ENCODE measurements around the gene ADD3. TPM values are rescaled to one million over a fixed set of nuclear protein-coding genes. Genes with fewer than 3 reads are reported as not detected.

The ADD3 gene
- total RNA-seq, 2 experiments from 2014 or later, result 273 to 302 TPM

DNA sequence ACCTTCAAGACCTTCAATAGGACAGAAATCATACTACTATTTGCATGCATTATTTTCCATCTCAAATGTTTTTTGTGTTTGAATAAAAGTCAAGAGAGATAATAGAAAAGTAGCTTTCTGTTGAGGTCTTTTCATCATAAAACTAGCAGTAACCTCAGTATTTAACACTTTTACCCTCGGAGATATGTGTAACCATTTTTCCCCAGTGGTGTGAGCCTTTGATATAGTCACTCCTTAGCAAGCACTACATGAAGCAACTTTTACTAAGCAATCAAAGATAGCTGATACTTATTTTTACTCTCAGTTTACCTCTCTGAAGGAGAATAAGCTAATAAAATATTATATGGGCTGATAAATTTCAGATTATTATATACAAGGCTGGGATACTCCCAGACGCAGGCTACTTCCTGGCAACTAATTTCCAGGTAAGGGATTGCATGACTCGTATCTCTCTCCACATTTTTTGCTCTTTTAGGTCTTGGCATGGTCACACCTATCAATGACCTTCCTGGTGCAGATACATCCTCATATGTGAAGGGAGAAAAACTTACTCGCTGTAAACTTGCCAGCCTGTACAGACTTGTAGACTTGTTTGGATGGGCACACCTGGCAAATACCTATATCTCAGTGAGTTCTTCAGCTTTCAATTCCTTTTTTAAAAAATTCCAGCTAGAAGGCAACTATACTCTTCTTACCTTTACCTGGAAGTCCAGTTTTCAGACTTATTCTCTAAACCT lies 108.2 kb downstream of the ADD3 start:
- ATAC-seq (ENCODE audit: poor library complexity), result no peak
- H3K4me3 Mint-ChIP-seq, result no peak overlapping the region
- Histone ChIP-seq H3K9me3 (ENCODE audit: control insufficient read depth in 1 of 2, insufficient read depth in 1 of 2, low read length in 2 of 2) (no peaks in the 10 kb centered on the region), H3K36me3 (ENCODE audit: insufficient read depth, low read length) (peaks cover 82% of the 10 kb centered on the region), H3K27ac (ENCODE audit: low read depth in 1 of 2, low read length in 2 of 2) (no peak overlapping the region), H3K4me3 (ENCODE audit: low read length) (no peak overlapping the region), H3K4me1 (ENCODE audit: insufficient read depth, low read length) (no peaks in the 10 kb centered on the region), H3K27me3 (ENCODE audit: control insufficient read depth in 1 of 2, insufficient read depth in 2 of 2, low read length in 2 of 2) (no peaks in the 10 kb centered on the region)
- H3K36me3 Mint-ChIP-seq (ENCODE audit: low read depth), result peaks cover 92% of the 10 kb centered on the region
- ChIA-PET POLR2A (interaction anchor here (0.5 kb wide), 1 partner anchor 18 kb away, joined by 3 read pairs; no protein-coding TSS in a partner anchor), CTCF (interaction anchor here (1.5 kb wide), 1 partner anchor 9 kb away, joined by 3 read pairs; no protein-coding TSS in a partner anchor)
- TF ChIP-seq, protein P1, sequence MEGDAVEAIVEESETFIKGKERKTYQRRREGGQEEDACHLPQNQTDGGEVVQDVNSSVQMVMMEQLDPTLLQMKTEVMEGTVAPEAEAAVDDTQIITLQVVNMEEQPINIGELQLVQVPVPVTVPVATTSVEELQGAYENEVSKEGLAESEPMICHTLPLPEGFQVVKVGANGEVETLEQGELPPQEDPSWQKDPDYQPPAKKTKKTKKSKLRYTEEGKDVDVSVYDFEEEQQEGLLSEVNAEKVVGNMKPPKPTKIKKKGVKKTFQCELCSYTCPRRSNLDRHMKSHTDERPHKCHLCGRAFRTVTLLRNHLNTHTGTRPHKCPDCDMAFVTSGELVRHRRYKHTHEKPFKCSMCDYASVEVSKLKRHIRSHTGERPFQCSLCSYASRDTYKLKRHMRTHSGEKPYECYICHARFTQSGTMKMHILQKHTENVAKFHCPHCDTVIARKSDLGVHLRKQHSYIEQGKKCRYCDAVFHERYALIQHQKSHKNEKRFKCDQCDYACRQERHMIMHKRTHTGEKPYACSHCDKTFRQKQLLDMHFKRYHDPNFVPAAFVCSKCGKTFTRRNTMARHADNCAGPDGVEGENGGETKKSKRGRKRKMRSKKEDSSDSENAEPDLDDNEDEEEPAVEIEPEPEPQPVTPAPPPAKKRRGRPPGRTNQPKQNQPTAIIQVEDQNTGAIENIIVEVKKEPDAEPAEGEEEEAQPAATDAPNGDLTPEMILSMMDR (IDR thresholded peaks at IDR 0.05), result no peak
- DNase-seq, result no peak
- peaks cover 16% of the 10 kb centered on the region for H3K4me1 Mint-ChIP-seq (ENCODE audit: low read depth)
- no peaks in the 10 kb centered on the region for H3K27me3 Mint-ChIP-seq
- no peaks in the 10 kb centered on the region for H3K9me3 Mint-ChIP-seq
- peak overlapping the region; percentile 50 for H3K27ac Mint-ChIP-seq
- intact Hi-C loops (cut with DNase I, micrococcal nuclease), result loop anchor here in 1 of 2 experiments (5.0 kb wide), 1 partner anchor 234 kb away; no protein-coding TSS in a partner anchor

DNA sequence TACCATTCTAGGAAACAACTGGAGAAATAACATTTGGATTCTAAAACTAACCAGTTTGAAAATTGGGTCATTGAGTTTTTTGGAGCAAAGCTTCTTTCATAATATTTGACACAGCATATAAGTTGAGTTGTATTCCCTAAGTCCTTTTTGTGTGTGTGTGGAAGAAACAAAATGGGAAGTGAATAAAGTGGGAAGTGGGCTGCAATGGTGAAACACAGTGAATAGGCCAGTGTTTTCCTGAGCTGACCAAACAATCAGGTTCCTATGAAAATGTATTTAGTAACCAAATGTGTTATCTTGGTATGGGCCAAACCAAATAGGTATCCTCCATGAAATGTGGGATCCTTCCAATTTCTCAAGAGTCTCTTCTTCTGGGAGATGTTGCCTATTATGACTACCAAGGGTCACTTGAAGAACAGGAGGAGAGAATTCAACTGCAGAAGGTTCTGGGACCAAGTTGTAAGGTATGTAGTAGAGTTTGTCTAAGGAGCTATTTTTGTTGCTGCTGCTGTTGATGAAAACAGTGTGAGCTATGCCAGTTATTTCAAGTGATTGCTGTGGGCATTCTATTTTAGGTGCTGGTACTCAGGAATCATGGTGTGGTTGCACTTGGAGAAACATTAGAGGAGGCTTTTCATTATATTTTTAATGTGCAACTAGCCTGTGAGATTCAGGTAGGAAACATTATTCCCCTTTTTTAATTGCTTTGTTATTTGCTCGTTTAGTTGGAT lies 111.3 kb downstream of the ADD3 start:
- CTCF ChIA-PET, result interaction anchor here (1.7 kb wide), 1 partner anchor 235 kb away, joined by 5 read pairs; no protein-coding TSS in a partner anchor
- no peak overlapping the region for H3K4me3 Mint-ChIP-seq
- no peaks in the 10 kb centered on the region for H3K4me1 ChIP-seq (ENCODE audit: insufficient read depth, low read length)
- DNase-seq (no peak), ATAC-seq (ENCODE audit: poor library complexity) (no peak)
- TF ChIP-seq, protein P1 (IDR thresholded peaks at IDR 0.05), result no peak
- intact Hi-C loops (cut with DNase I, micrococcal nuclease), result loop anchor here in 1 of 2 experiments (5.0 kb wide), 1 partner anchor 237 kb away; no protein-coding TSS in a partner anchor
- peaks cover 94% of the 10 kb centered on the region for H3K36me3 Mint-ChIP-seq (ENCODE audit: low read depth)
- no peaks in the 10 kb centered on the region for H3K27me3 ChIP-seq (ENCODE audit: control insufficient read depth in 1 of 2, insufficient read depth in 2 of 2, low read length in 2 of 2)
- H3K4me1 Mint-ChIP-seq (ENCODE audit: low read depth), result peaks cover 16% of the 10 kb centered on the region
- H3K9me3 Mint-ChIP-seq, result no peaks in the 10 kb centered on the region
- no peaks in the 10 kb centered on the region for H3K9me3 ChIP-seq (ENCODE audit: control insufficient read depth in 1 of 2, insufficient read depth in 1 of 2, low read length in 2 of 2)
- peak overlapping the region; percentile 50 for H3K27ac Mint-ChIP-seq
- no peak overlapping the region for H3K27ac ChIP-seq (ENCODE audit: low read depth in 1 of 2, low read length in 2 of 2)
- no peak overlapping the region for H3K4me3 ChIP-seq (ENCODE audit: low read length)
- peaks cover 82% of the 10 kb centered on the region for H3K36me3 ChIP-seq (ENCODE audit: insufficient read depth, low read length)
- H3K27me3 Mint-ChIP-seq, result no peaks in the 10 kb centered on the region
- POLR2A ChIA-PET, result no interaction called here

DNA sequence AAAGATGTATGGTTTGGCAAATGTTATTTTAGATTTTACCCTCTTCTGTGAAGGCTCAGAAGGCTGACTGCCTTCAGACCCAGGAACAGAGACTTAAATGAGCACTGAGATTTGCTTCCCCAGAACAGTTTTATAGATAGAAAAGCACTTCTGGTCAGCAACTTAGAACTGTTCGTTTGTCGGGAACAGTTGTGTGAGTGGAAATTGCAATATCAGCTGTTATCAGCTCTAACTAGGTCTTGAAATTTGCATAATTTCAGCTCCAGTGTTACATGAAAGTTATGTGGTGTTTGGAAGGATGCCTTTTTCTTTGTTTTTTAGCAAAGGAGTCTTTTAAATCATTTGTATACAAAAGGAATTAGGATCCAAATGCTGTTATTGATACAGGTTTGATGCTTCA lies 115.8 kb downstream of the ADD3 start:
- Mint-ChIP-seq H3K27me3 (no peaks in the 10 kb centered on the region), H3K27ac (peak overlapping the region; percentile 58), H3K4me3 (no peak overlapping the region), H3K9me3 (no peaks in the 10 kb centered on the region), H3K4me1 (ENCODE audit: low read depth) (peaks cover 4% of the 10 kb centered on the region), H3K36me3 (ENCODE audit: low read depth) (peaks cover 94% of the 10 kb centered on the region)
- TF ChIP-seq, protein P1 (IDR thresholded peaks at IDR 0.05), result no peak
- no peak overlapping the region for H3K4me3 ChIP-seq (ENCODE audit: low read length)
- H3K36me3 ChIP-seq (ENCODE audit: insufficient read depth, low read length), result peaks cover 79% of the 10 kb centered on the region
- no peaks in the 10 kb centered on the region for H3K27me3 ChIP-seq (ENCODE audit: control insufficient read depth in 1 of 2, insufficient read depth in 2 of 2, low read length in 2 of 2)
- CTCF ChIA-PET, result no interaction called here
- ATAC-seq (ENCODE audit: poor library complexity) (no peak), DNase-seq (no peak)
- H3K9me3 ChIP-seq (ENCODE audit: control insufficient read depth in 1 of 2, insufficient read depth in 1 of 2, low read length in 2 of 2), result no peaks in the 10 kb centered on the region
- POLR2A ChIA-PET, result no interaction called here
- intact Hi-C loops (cut with DNase I, micrococcal nuclease), result no loop called here
- no peaks in the 10 kb centered on the region for H3K4me1 ChIP-seq (ENCODE audit: insufficient read depth, low read length)
- H3K27ac ChIP-seq (ENCODE audit: low read depth in 1 of 2, low read length in 2 of 2), result no peak overlapping the region

All from CD4-positive, alpha-beta T cell (primary cell).